ENCODE results near the gene SLC16A5.

DNA sequence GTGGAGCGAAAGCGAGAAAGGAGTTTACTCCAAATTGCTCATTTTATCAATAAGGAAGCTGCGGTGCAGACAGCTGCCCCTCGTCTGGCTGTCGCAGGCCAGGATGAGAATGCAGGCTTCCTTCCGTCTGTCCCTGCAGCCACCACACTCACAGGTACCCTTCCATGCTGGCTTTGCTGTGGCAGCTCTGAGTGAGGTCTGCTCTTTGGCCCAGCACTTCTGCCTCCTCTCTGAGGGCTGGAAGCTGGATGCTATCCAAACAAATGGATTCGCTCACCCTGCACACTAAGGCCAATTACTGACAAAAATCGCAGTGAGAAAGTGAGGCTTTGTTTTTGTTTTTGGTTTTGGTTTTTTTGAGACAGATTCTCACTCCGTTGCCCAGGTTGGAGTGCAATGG is 29.0 kb downstream of the SLC16A5 start:
- TF ChIP-seq, protein P1, sequence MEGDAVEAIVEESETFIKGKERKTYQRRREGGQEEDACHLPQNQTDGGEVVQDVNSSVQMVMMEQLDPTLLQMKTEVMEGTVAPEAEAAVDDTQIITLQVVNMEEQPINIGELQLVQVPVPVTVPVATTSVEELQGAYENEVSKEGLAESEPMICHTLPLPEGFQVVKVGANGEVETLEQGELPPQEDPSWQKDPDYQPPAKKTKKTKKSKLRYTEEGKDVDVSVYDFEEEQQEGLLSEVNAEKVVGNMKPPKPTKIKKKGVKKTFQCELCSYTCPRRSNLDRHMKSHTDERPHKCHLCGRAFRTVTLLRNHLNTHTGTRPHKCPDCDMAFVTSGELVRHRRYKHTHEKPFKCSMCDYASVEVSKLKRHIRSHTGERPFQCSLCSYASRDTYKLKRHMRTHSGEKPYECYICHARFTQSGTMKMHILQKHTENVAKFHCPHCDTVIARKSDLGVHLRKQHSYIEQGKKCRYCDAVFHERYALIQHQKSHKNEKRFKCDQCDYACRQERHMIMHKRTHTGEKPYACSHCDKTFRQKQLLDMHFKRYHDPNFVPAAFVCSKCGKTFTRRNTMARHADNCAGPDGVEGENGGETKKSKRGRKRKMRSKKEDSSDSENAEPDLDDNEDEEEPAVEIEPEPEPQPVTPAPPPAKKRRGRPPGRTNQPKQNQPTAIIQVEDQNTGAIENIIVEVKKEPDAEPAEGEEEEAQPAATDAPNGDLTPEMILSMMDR (IDR thresholded peaks at IDR 0.05) = no peak
- no peak for TF ChIP-seq POLR2A (IDR thresholded peaks at IDR 0.05)
